HepG2 (cell line): ENCODE results near the gene SPINT3. TPM values are rescaled to one million over a fixed set of nuclear protein-coding genes. Genes with fewer than 3 reads are reported as not detected.

Experiments
- ATAC-seq: fragments of 200-7000 bp; cut with Tn5 transposase; 3 replicates; pipeline ENCODE4 v1.9.1; 2020; ENCODE audit warnings: mild to moderate bottlenecking, moderate library complexity
- BruUV-seq: library from RNA; stranded (reverse); fragments of 400-500 nt; replicated peaks from 2 replicates; lab custom pipeline; 2021; lab: Mats Ljungman, UMichigan
- CTCF ChIA-PET: fragments of 300-600 bp; formaldehyde crosslinking; extraction: SDS; loops from one replicate; lab custom pipeline; 2021; ENCODE audit warnings: low total read pairs, inconsistent platforms, low intra/inter-chr PET ratio; lab: Yijun Ruan, JAX
- POLR2A ChIA-PET: fragments of 350-600 bp; sonication (Branson Sonifier 250); formaldehyde crosslinking; loops from one replicate; lab custom pipeline; 2020; ENCODE audit warnings: antibody characterized with exemption, inconsistent platforms; lab: Yijun Ruan, JAX
- DNase-seq: peaks from one replicate; pipeline ENCODE4 v3.0.0-alpha.2; 2015; ENCODE audit warnings: low spot score
- FAIRE-seq: peaks from 3 replicates; lab custom pipeline; 2011; peaks lifted over from hg19 to GRCh38; lab: Jason Lieb, UNC
- H2AFZ ChIP-seq: one replicate; pipeline ENCODE4 v1.6.1; 2011; ENCODE audit warnings: low read length, inconsistent platforms
- H3K27ac ChIP-seq: fragments of 300-600 bp; 3 replicates; pipeline ENCODE4 v1.8.0; 2011; ENCODE audit warnings: mixed run types, mild to moderate bottlenecking, mixed read lengths, low read length, inconsistent platforms; ENCODE audit not compliant: insufficient read depth; ENCODE audit errors: extremely low read length
- H3K27me3 ChIP-seq, 2 experiments: fragments of 200-600 bp in 1 of 2; 2 replicates in 1 of 2; 3 replicates in 1 of 2; pipeline versions ENCODE4 v1.6.0 to v1.8.0; 2011; ENCODE audit warnings: low read length in 2 of 2, mild to moderate bottlenecking in 2 of 2, moderate library complexity in 2 of 2, inconsistent platforms in 1 of 2; ENCODE audit not compliant: insufficient read depth in 2 of 2, control insufficient read depth in 1 of 2
- H3K36me3 ChIP-seq, 2 experiments: fragments of 200-600 bp in 1 of 2; replicated peaks in 1 of 2; 2 replicates in 1 of 2; 3 replicates in 1 of 2; pipeline versions ENCODE4 v1.5.1 to v1.8.0; 2011; ENCODE audit warnings: low read length in 2 of 2, inconsistent platforms in 1 of 2; ENCODE audit not compliant: insufficient read depth in 2 of 2, control insufficient read depth in 1 of 2
- H3K4me1 ChIP-seq: 2 replicates; pipeline ENCODE4 v1.5.1; 2012; ENCODE audit warnings: low read length, inconsistent platforms; ENCODE audit not compliant: insufficient read depth
- H3K4me2 ChIP-seq: 2 replicates; pipeline ENCODE4 v1.6.0; 2011; ENCODE audit warnings: low read depth, low read length, inconsistent platforms
- H3K4me3 ChIP-seq, 3 experiments: fragments of 200-600 bp in 1 of 3; sonication (generic), shearing (Covaris generic) in 1 of 3; replicated peaks in 1 of 3; 2 replicates each; pipeline ENCODE4 v1.5.1; 2011 to 2016; ENCODE audit warnings: low read length in 3 of 3, inconsistent platforms in 2 of 3, low read depth in 2 of 3, mild to moderate bottlenecking in 2 of 3, control low read depth in 1 of 3, mixed read lengths in 1 of 3; ENCODE audit not compliant: insufficient read depth in 1 of 3
- H3K79me2 ChIP-seq: one replicate; pipeline ENCODE4 v1.6.1; 2011; ENCODE audit warnings: low read length, inconsistent platforms; ENCODE audit not compliant: insufficient read depth
- H3K9ac ChIP-seq: 2 replicates; pipeline ENCODE4 v1.6.0; 2011; ENCODE audit warnings: mild to moderate bottlenecking, low read depth, low read length, inconsistent platforms; ENCODE audit not compliant: insufficient read depth
- H3K9me3 ChIP-seq: 2 replicates; pipeline ENCODE4 v1.5.1; 2012; ENCODE audit warnings: mild to moderate bottlenecking, low read length
- H4K20me1 ChIP-seq: 2 replicates; pipeline ENCODE4 v1.6.0; 2011; ENCODE audit warnings: inconsistent platforms, mild to moderate bottlenecking, low read length, moderate library complexity; ENCODE audit not compliant: insufficient read depth
- ZKSCAN8 ChIP-seq: IDR thresholded peaks from 2 replicates; pipeline ENCODE4 v1.6.1; 2016; ENCODE audit warnings: borderline replicate concordance, missing genetic modification reagents, missing compliant biosample characterization
- ZNF101 ChIP-seq: sonication (generic); formaldehyde crosslinking; IDR thresholded peaks from 2 replicates; pipeline ENCODE4 v1.4.0; 2020; ENCODE audit warnings: mild to moderate bottlenecking, low read depth, missing genetic modification reagents, borderline replicate concordance
- ZNF407 ChIP-seq: sonication (generic); formaldehyde crosslinking; IDR thresholded peaks from one replicate; pipeline ENCODE4 v1.5.1; 2020; ENCODE audit warnings: mild to moderate bottlenecking, missing genetic modification reagents; ENCODE audit errors: not compliant biosample characterization
- WGBS: methylation state at CpG from one replicate; pipeline ENCODE4 v1.1.6; 2017; ENCODE audit warnings: low lambda C conversion rate; 5-methylcytosine and 5-hydroxymethylcytosine counted together
- in situ Hi-C: cut with HindIII; loops from 2 replicates; pipeline ENCODE4 v1.10.0; 2017; ENCODE audit warnings: low pct_unique_long_range_greater_than_20kb; ENCODE audit not compliant: extremely low pct_ligation_motif_present
- intact Hi-C: fragments of 100-400 bp; cut with micrococcal nuclease; formaldehyde crosslinking; loops from one replicate; pipeline ENCODE4 v1.10.0; 2022; ENCODE audit not compliant: unreplicated experiment
- polyA plus RNA-seq, 8 experiments: library from polyadenylated mRNA; depleted of rRNA in 3 of 8; stranded (reverse) in 7 of 8; unstranded in 1 of 8; fragments of >200 nt; fragmentation: Illumina TruSeq in 4 of 8; extraction: Trizol in 4 of 8; gene quantifications; 2 replicates each; pipeline versions ENCODE4 v1.2.1 to v1.2.3, GENCODE V29; 2011 to 2016; ENCODE audit warnings: low read depth in 4 of 8, missing spikeins in 1 of 8, mixed read lengths in 1 of 8; ENCODE audit not compliant: insufficient read depth in 1 of 8
- total RNA-seq, 5 experiments: library from RNA; depleted of rRNA; stranded (reverse); fragments of >200 nt; fragmentation: Illumina TruSeq; extraction: Trizol; gene quantifications; 2 replicates each; pipeline ENCODE4 v1.2.3, GENCODE V29; 2016; ENCODE audit warnings: low read depth in 1 of 5

Gene SPINT3
- total and polyA plus RNA-seq, 2 of the 13 experiments (the other 11 are each of a cell fraction or from before 2014, with no cell fraction given): not detected

GRCh38 chr20:45545351-45545750 lies 29.9 kb upstream of the SPINT3 start:
- H4K20me1 ChIP-seq: no peaks in the 10 kb centered on the region
- BruUV-seq: no TSS peak
- CTCF ChIA-PET: interaction anchor here (2.6 kb wide), 1 partner anchor 226 kb away, joined by 23 read pairs; no protein-coding TSS in a partner anchor
- FAIRE-seq (no peak), DNase-seq (no peak)
- no peak for TF ChIP-seq ZNF407 (CRISPR knock-in tag)
- no peak for TF ChIP-seq ZKSCAN8
- no peak for TF ChIP-seq ZNF101
- TF ChIP-seq, all 625 proteins: peak for 0
- Histone ChIP-seq H3K9ac (no peak overlapping the region), H3K27ac (no peak overlapping the region), H3K4me2 (no peak overlapping the region), H3K4me3 (no peak overlapping the region), H3K36me3 (no peaks in the 10 kb centered on the region), H3K27me3 (peaks cover 2 to 19% of the 10 kb centered on the region in 2 experiments; a peak in 3 of 5 replicates), H3K4me1 (no peaks in the 10 kb centered on the region), H3K79me2 (no peaks in the 10 kb centered on the region), H3K9me3 (no peaks in the 10 kb centered on the region), H2AFZ (no peak overlapping the region)
- POLR2A ChIA-PET: no interaction called here
- intact Hi-C loops (no loop called here), in situ Hi-C loops (loop anchor here (5.0 kb wide), 1 partner anchor 227 kb away; no protein-coding TSS in a partner anchor)
- 24% methylated on average over 3 of the region's 3 CpGs for WGBS
- no peak for ATAC-seq
